H1 (cell line): ENCODE data around the gene MYO9A. TPM values are rescaled to one million over a fixed set of nuclear protein-coding genes. Genes with fewer than 3 reads are reported as not detected.

Source experiments
- CTCF ChIA-PET: fragments of 300-600 bp; sonication (Branson Sonifier 250); formaldehyde crosslinking; loops from one replicate; lab custom pipeline; 2021; ENCODE audit not compliant: partially characterized antibody; lab: Charles Lee
- POLR2A ChIA-PET: fragments of 300-600 bp; sonication (Branson Sonifier 250); formaldehyde crosslinking; loops from one replicate; lab custom pipeline; 2021; ENCODE audit warnings: inconsistent platforms; ENCODE audit not compliant: partially characterized antibody; lab: Charles Lee
- DNase-seq, 2 experiments: peaks; one replicate each; pipeline versions ENCODE4 v3.0.0 to v3.0.0-alpha.2; 2010 to 2022; ENCODE audit warnings: low spot score in 2 of 2, low read depth in 1 of 2, mixed read lengths in 1 of 2
- FAIRE-seq: peaks from 2 replicates; lab custom pipeline; 2011; peaks lifted over from hg19 to GRCh38; lab: Jason Lieb, UNC
- H2AFZ ChIP-seq: 2 replicates; pipeline ENCODE4 v1.8.1; 2012; ENCODE audit warnings: low read length, inconsistent platforms
- H2AK5ac ChIP-seq: 2 replicates; pipeline ENCODE4 v1.6.1; 2013; ENCODE audit warnings: low read depth, low read length
- H2BK120ac ChIP-seq: replicated peaks from 2 replicates; pipeline ENCODE3; 2013; ENCODE audit warnings: low read depth, low read length, inconsistent platforms
- H2BK12ac ChIP-seq: 2 replicates; pipeline ENCODE4 v1.6.1; 2013; ENCODE audit warnings: low read depth, low read length
- H2BK15ac ChIP-seq: 2 replicates; pipeline ENCODE4 v1.6.1; 2013; ENCODE audit warnings: low read length
- H2BK20ac ChIP-seq: 2 replicates; pipeline ENCODE4 v1.6.1; 2013; ENCODE audit warnings: low read length
- H2BK5ac ChIP-seq: 2 replicates; pipeline ENCODE4 v1.6.1; 2013; ENCODE audit warnings: low read depth, low read length
- H3K14ac ChIP-seq: 2 replicates; pipeline ENCODE4 v1.6.1; 2013; ENCODE audit warnings: inconsistent platforms; ENCODE audit not compliant: insufficient read length
- H3K18ac ChIP-seq: 2 replicates; pipeline ENCODE4 v1.6.1; 2013; ENCODE audit warnings: low read length; ENCODE audit errors: extremely low read depth
- H3K23ac ChIP-seq: 2 replicates; pipeline ENCODE4 v1.6.1; 2013; ENCODE audit warnings: inconsistent platforms; ENCODE audit not compliant: insufficient read length
- H3K23me2 ChIP-seq: 2 replicates; pipeline ENCODE4 v1.6.1; 2013; ENCODE audit warnings: low read depth, low read length
- H3K27ac ChIP-seq: 2 replicates; pipeline ENCODE4 v1.6.1; 2011; ENCODE audit warnings: low read depth, low read length, inconsistent platforms
- H3K27me3 ChIP-seq, 4 experiments: replicated peaks in 1 of 4; 1 replicate in 1 of 4; 2 replicates in 3 of 4; pipeline versions ENCODE4 v1.6.1 to v1.8.1; 2011 to 2013; ENCODE audit warnings: low read length in 3 of 4, mild to moderate bottlenecking in 3 of 4, inconsistent platforms in 2 of 4, mixed read lengths in 2 of 4, moderate library complexity in 1 of 4; ENCODE audit not compliant: control insufficient read depth in 3 of 4, insufficient read depth in 3 of 4; ENCODE audit errors: extremely low read depth in 1 of 4
- H3K36me3 ChIP-seq, 4 experiments: 2 replicates each; pipeline versions ENCODE4 v1.6.1 to v1.8.1; 2011 to 2013; ENCODE audit warnings: mild to moderate bottlenecking in 4 of 4, low read length in 3 of 4, moderate library complexity in 2 of 4, control low read depth in 1 of 4, inconsistent platforms in 1 of 4; ENCODE audit not compliant: insufficient read depth in 4 of 4, control insufficient read depth in 2 of 4
- H3K4ac ChIP-seq: replicated peaks from 2 replicates; pipeline ENCODE3; 2013; ENCODE audit warnings: low read length, low read depth, mixed read lengths, inconsistent platforms; ENCODE audit not compliant: insufficient read length
- H3K4me1 ChIP-seq, 4 experiments: replicated peaks in 1 of 4; 1 replicate in 1 of 4; 2 replicates in 3 of 4; pipeline versions ENCODE4 v1.6.1 to v1.8.1; 2011 to 2013; ENCODE audit warnings: low read length in 3 of 4, inconsistent platforms in 2 of 4, mixed read lengths in 1 of 4; ENCODE audit not compliant: insufficient read depth in 4 of 4, control insufficient read depth in 3 of 4
- H3K4me2 ChIP-seq, 2 experiments: 2 replicates each; pipeline versions ENCODE4 v1.6.1 to v1.8.1; 2011 to 2013; ENCODE audit warnings: low read depth in 2 of 2, low read length in 2 of 2, control low read depth in 1 of 2, inconsistent platforms in 1 of 2, mild to moderate bottlenecking in 1 of 2; ENCODE audit not compliant: insufficient read depth in 1 of 2
- H3K4me3 ChIP-seq, 4 experiments: fragments of 200-600, 300-600 bp in 1 of 4; sonication (generic), shearing (Covaris generic), sonication (Bioruptor Twin) in 1 of 4; 2 replicates each; pipeline versions ENCODE4 v1.5.1 to v1.8.1; 2011 to 2016; ENCODE audit warnings: low read length in 4 of 4, low read depth in 3 of 4, control low read depth in 2 of 4, inconsistent platforms in 2 of 4, mild to moderate bottlenecking in 2 of 4, mixed read lengths in 1 of 4, moderate library complexity in 1 of 4; ENCODE audit not compliant: insufficient read depth in 2 of 4; ENCODE audit errors: extremely low read depth in 1 of 4
- H3K56ac ChIP-seq: replicated peaks from 2 replicates; pipeline ENCODE3; 2013; ENCODE audit warnings: low read depth, mild to moderate bottlenecking, mixed read lengths, low read length, inconsistent platforms; ENCODE audit not compliant: insufficient read length
- H3K79me1 ChIP-seq: 2 replicates; pipeline ENCODE4 v1.6.1; 2013; ENCODE audit warnings: low read depth, low read length, control low read depth
- H3K79me2 ChIP-seq, 2 experiments: 2 replicates each; pipeline versions ENCODE4 v1.6.1 to v1.8.1; 2012 to 2013; ENCODE audit warnings: low read length in 2 of 2, mild to moderate bottlenecking in 2 of 2, inconsistent platforms in 1 of 2; ENCODE audit not compliant: insufficient read depth in 2 of 2, control insufficient read depth in 1 of 2
- H3K9ac ChIP-seq, 4 experiments: replicated peaks in 1 of 4; 1 replicate in 1 of 4; 2 replicates in 3 of 4; pipeline versions ENCODE4 v1.6.1 to v1.8.1; 2011 to 2013; ENCODE audit warnings: low read depth in 3 of 4, low read length in 3 of 4, control low read depth in 2 of 4, mild to moderate bottlenecking in 2 of 4, moderate library complexity in 2 of 4, inconsistent platforms in 1 of 4; ENCODE audit errors: extremely low read depth in 1 of 4
- H3K9me3 ChIP-seq, 2 experiments: 2 replicates each; pipeline versions ENCODE4 v1.6.1 to v1.8.1; 2012 to 2013; ENCODE audit warnings: mild to moderate bottlenecking in 2 of 2, moderate library complexity in 2 of 2, control low read depth in 1 of 2, inconsistent platforms in 1 of 2, low read depth in 1 of 2, low read length in 1 of 2, mixed read lengths in 1 of 2; ENCODE audit not compliant: insufficient read depth in 2 of 2
- H4K20me1 ChIP-seq, 2 experiments: replicated peaks in 1 of 2; 2 replicates each; pipeline versions ENCODE3 to v1.8.1; 2011 to 2013; ENCODE audit warnings: inconsistent platforms in 2 of 2, low read length in 2 of 2, mild to moderate bottlenecking in 1 of 2; ENCODE audit not compliant: insufficient read depth in 2 of 2, control insufficient read depth in 1 of 2
- H4K5ac ChIP-seq: 2 replicates; pipeline ENCODE4 v1.6.1; 2013; ENCODE audit warnings: low read length, low read depth, mixed read lengths, inconsistent platforms; ENCODE audit not compliant: insufficient read length
- H4K8ac ChIP-seq: 2 replicates; pipeline ENCODE4 v1.8.0; 2013; ENCODE audit warnings: mild to moderate bottlenecking, moderate library complexity, low read length, inconsistent platforms; ENCODE audit not compliant: insufficient read depth; ENCODE audit errors: extremely low read depth
- H4K91ac ChIP-seq: replicated peaks from 2 replicates; pipeline ENCODE3; 2013; ENCODE audit warnings: low read length, mixed read lengths, inconsistent platforms; ENCODE audit not compliant: insufficient read length
- POLR2A ChIP-seq, 2 experiments: IDR thresholded peaks; 1 replicate in 1 of 2; 2 replicates in 1 of 2; pipeline ENCODE4 v1.6.1; 2011; ENCODE audit warnings: low read depth in 2 of 2, low read length in 2 of 2, mild to moderate bottlenecking in 2 of 2; ENCODE audit errors: control extremely low read depth in 1 of 2
- TEAD4 ChIP-seq: IDR thresholded peaks from 2 replicates; pipeline ENCODE4 v1.6.1; 2012; ENCODE audit warnings: low read depth, low read length, inconsistent platforms, mixed read lengths
- WGBS, 2 experiments: shearing (Covaris generic) in 1 of 2; methylation state at CpG; one replicate each; pipeline versions ENCODE4 v1.1.6 to v1.1.7; 2013 to 2015; ENCODE audit warnings: low lambda C conversion rate in 2 of 2, mixed read lengths in 2 of 2, inconsistent platforms in 1 of 2, low coverage in 1 of 2, missing lambda C conversion rate in 1 of 2; ENCODE audit not compliant: insufficient replicate concordance in 2 of 2, insufficient coverage in 1 of 2, insufficient read length in 1 of 2; ENCODE audit errors: extremely low coverage in 1 of 2, missing lambda C conversion rate in 1 of 2; 5-methylcytosine and 5-hydroxymethylcytosine counted together
- polyA plus RNA-seq, 7 experiments: library from polyadenylated mRNA; depleted of rRNA in 3 of 7; stranded (reverse) in 5 of 7; unstranded in 2 of 7; fragments of >200 nt in 5 of 7; fragments of 200-250 nt in 2 of 7; gene quantifications; 1 replicate in 5 of 7; 2 replicates in 1 of 7; 4 replicates in 1 of 7; pipeline versions ENCODE4 v1.2.1 to v1.2.3, GENCODE V29; 2011 to 2013; ENCODE audit warnings: missing spikeins in 2 of 7, mixed read lengths in 2 of 7
- total RNA-seq: library from RNA; stranded (reverse); fragmentation: NEBNext Ultra II Directional; extraction: Animal tissue kit (Norgen Biotek cat#: 25700); gene quantifications from 2 replicates; pipeline ENCODE4 v1.2.1, GENCODE V29; 2021
- TF ChIP-seq, protein P1 (sequence below): IDR thresholded peaks from 2 replicates; pipeline ENCODE4 v1.6.1; 2012; ENCODE audit warnings: inconsistent platforms

MYO9A gene
- total and polyA plus RNA-seq, 2 of the 8 experiments (the other 6 are each of a cell fraction or from before 2014, with no cell fraction given): 3.9 to 26.0 TPM

DNA sequence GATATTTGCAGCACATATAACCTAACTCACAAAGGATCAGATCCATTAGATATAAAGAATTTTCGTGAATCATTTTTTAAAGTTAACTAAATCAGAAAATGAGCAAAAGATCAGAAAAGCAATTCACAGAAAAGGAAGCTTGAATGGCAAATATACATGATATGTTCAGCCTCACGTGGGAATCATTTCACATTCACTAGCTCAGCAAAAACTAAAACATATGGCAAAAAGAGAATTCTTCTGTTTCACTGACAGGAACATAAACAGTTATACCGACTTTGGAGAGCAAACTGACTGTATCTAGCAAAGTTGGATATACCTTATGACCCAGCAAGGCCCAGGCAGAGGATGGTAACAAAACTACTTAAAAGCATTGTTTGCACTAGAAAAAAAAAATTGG, 341.6 kb downstream of the MYO9A start:
- TF ChIP-seq, protein P1, sequence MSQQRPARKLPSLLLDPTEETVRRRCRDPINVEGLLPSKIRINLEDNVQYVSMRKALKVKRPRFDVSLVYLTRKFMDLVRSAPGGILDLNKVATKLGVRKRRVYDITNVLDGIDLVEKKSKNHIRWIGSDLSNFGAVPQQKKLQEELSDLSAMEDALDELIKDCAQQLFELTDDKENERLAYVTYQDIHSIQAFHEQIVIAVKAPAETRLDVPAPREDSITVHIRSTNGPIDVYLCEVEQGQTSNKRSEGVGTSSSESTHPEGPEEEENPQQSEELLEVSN: no peak
- TF ChIP-seq POLR2A (IDR thresholded peaks at IDR 0.05; ENCODE audit: control extremely low read depth in 1 of 2, low read depth in 2 of 2, low read length in 2 of 2) (no peak), TEAD4 (no peak)
- H2BK15ac ChIP-seq: no peak overlapping the region
- no peaks in the 10 kb centered on the region; a peak in 2 of 7 replicates for H3K4me1 ChIP-seq
- no peak for DNase-seq
- H3K27ac ChIP-seq: no peak overlapping the region
- no peak overlapping the region for H3K23ac ChIP-seq
- H4K20me1 ChIP-seq: no peaks in the 10 kb centered on the region
- H3K9ac ChIP-seq: no peak overlapping the region
- H2BK120ac ChIP-seq: no peak overlapping the region
- no peaks in the 10 kb centered on the region for H3K79me2 ChIP-seq
- H3K4me2 ChIP-seq: no peak overlapping the region
- no peak overlapping the region for H3K4ac ChIP-seq
- no peak overlapping the region for H2AK5ac ChIP-seq
- POLR2A ChIA-PET: no interaction called here
- no peak overlapping the region for H3K14ac ChIP-seq
- no peaks in the 10 kb centered on the region for H3K9me3 ChIP-seq
- H3K27me3 ChIP-seq: no peaks in the 10 kb centered on the region
- H3K23me2 ChIP-seq: no peaks in the 10 kb centered on the region
- no peak overlapping the region for H4K5ac ChIP-seq
- 83% methylated on average over 3 of the region's 3 CpGs; no CpG with 5 or more reads in 1 of the 2 experiments for WGBS, 2 experiments
- H3K79me1 ChIP-seq: no peaks in the 10 kb centered on the region
- no peaks in the 10 kb centered on the region for H3K36me3 ChIP-seq
- H4K91ac ChIP-seq: no peak overlapping the region
- no peak overlapping the region for H2BK5ac ChIP-seq
- no peak overlapping the region for H3K56ac ChIP-seq
- H4K8ac ChIP-seq: no peak overlapping the region
- H2AFZ ChIP-seq: no peak overlapping the region
- H2BK20ac ChIP-seq: no peak overlapping the region
- no peak overlapping the region for H3K18ac ChIP-seq
- CTCF ChIA-PET: interaction anchor here (0.7 to 5.8 kb wide), 4 partner anchors 8 to 25 kb away, joined by 3 to 49 read pairs (median 4); no protein-coding TSS in a partner anchor
- no peak overlapping the region for H2BK12ac ChIP-seq
- H3K4me3 ChIP-seq: no peak overlapping the region
- FAIRE-seq: no peak
